HCT116 (cell line): ENCODE results near the gene ERLEC1. TPM values are rescaled to one million over a fixed set of nuclear protein-coding genes. Genes with fewer than 3 reads are reported as not detected.

Source experiments
- ATAC-seq: fragments of 200-7000 bp; cut with Tn5 transposase; 2 replicates; pipeline ENCODE4 v1.9.1; 2020; ENCODE audit warnings: mild to moderate bottlenecking, moderate library complexity
- BruUV-seq: library from RNA; stranded (reverse); fragments of 400-500 nt; replicated peaks from 2 replicates; lab custom pipeline; 2021; lab: Mats Ljungman, UMichigan
- CTCF ChIA-PET: fragments of 300-600 bp; sonication (Branson Sonifier 250); formaldehyde crosslinking; loops from one replicate; lab custom pipeline; 2021; ENCODE audit warnings: antibody characterized with exemption; lab: Charles Lee
- POLR2A ChIA-PET: fragments of 300-600, 350-600 bp; sonication (Branson Sonifier 250); formaldehyde crosslinking; loops from one replicate; lab custom pipeline; 2021; ENCODE audit warnings: antibody characterized with exemption; lab: Charles Lee
- RAD21 ChIA-PET, 2 experiments: fragments of 300-600 bp; sonication (Branson Sonifier 250); formaldehyde crosslinking; loops; one replicate each; lab custom pipeline; 2023; ENCODE audit warnings: low total read pairs in 2 of 2; ENCODE audit not compliant: uncharacterized antibody in 2 of 2, unreplicated experiment in 2 of 2, low non-redundant PET in 1 of 2; lab: Charles Lee
- DNase-seq: peaks from one replicate; pipeline ENCODE4 v3.0.0-alpha.2; 2010; ENCODE audit warnings: low read depth, low spot score
- H2AFZ ChIP-seq: fragments of 200-600 bp; shearing (Covaris generic), sonication (generic); 2 replicates; pipeline ENCODE4 v1.6.1; 2017; ENCODE audit warnings: low read depth, mixed run types, mixed read lengths, antibody characterized with exemption, low read length; ENCODE audit not compliant: poor library complexity, severe bottlenecking
- H3K27ac ChIP-seq: 2 replicates; pipeline ENCODE4 v1.5.1; 2012; ENCODE audit warnings: low read depth, low read length
- H3K27me3 ChIP-seq: fragments of 200-600 bp; sonication (generic); 2 replicates; pipeline ENCODE4 v1.6.1; 2016; ENCODE audit warnings: mixed run types, low read length, mixed read lengths; ENCODE audit not compliant: insufficient read depth
- H3K36me3 ChIP-seq, 2 experiments: fragments of 200-500 bp in 1 of 2; fragments of 200-600 bp in 1 of 2; sonication (Bioruptor generic) in 1 of 2; sonication (generic) in 1 of 2; 2 replicates each; pipeline versions ENCODE4 v1.5.1 to v1.6.1; 2014 to 2016; ENCODE audit warnings: low read length in 2 of 2, inconsistent platforms in 1 of 2, mixed read lengths in 1 of 2, mixed run types in 1 of 2; ENCODE audit not compliant: insufficient read depth in 2 of 2, control insufficient read depth in 1 of 2
- H3K4me1 ChIP-seq, 2 experiments: fragments of 200-600 bp in 1 of 2; sonication (generic) in 1 of 2; 2 replicates each; pipeline versions ENCODE4 v1.5.1 to v1.6.1; 2012 to 2017; ENCODE audit warnings: low read length in 2 of 2, inconsistent platforms in 1 of 2, mild to moderate bottlenecking in 1 of 2, mixed read lengths in 1 of 2, mixed run types in 1 of 2, moderate library complexity in 1 of 2; ENCODE audit not compliant: insufficient read depth in 2 of 2, control insufficient read depth in 1 of 2
- H3K4me2 ChIP-seq: fragments of 200-600 bp; sonication (generic); 2 replicates; pipeline ENCODE4 v1.6.1; 2017; ENCODE audit warnings: mixed run types, low read length, mixed read lengths
- H3K4me3 ChIP-seq, 2 experiments: fragments of 200-600 bp in 1 of 2; sonication (generic) in 1 of 2; replicated peaks in 1 of 2; 2 replicates each; pipeline ENCODE4 v1.5.1; 2011 to 2016; ENCODE audit warnings: low read length in 2 of 2, control low read depth in 1 of 2, low read depth in 1 of 2, mild to moderate bottlenecking in 1 of 2, mixed read lengths in 1 of 2, mixed run types in 1 of 2
- H3K79me2 ChIP-seq: fragments of 200-600 bp; sonication (generic); 2 replicates; pipeline ENCODE4 v1.6.1; 2017; ENCODE audit warnings: mild to moderate bottlenecking, mixed run types, low read length, moderate library complexity, mixed read lengths; ENCODE audit not compliant: insufficient read depth
- H3K9ac ChIP-seq: fragments of 200-600 bp; sonication (generic); 2 replicates; pipeline ENCODE4 v1.6.1; 2016; ENCODE audit warnings: low read length, mixed read lengths
- H3K9me2 ChIP-seq: fragments of 200-600 bp; sonication (generic), shearing (Covaris generic); 2 replicates; pipeline ENCODE4 v1.6.1; 2017; ENCODE audit warnings: mixed run types, mild to moderate bottlenecking, moderate library complexity; ENCODE audit not compliant: insufficient read depth
- H3K9me3 ChIP-seq, 2 experiments: fragments of 200-500 bp in 1 of 2; fragments of 200-600 bp in 1 of 2; sonication (Bioruptor generic) in 1 of 2; sonication (generic) in 1 of 2; 2 replicates each; pipeline ENCODE4 v1.6.1; 2014 to 2017; ENCODE audit warnings: low read length in 2 of 2, mixed read lengths in 2 of 2, inconsistent platforms in 1 of 2, low read depth in 1 of 2, mild to moderate bottlenecking in 1 of 2, mixed run types in 1 of 2, moderate library complexity in 1 of 2; ENCODE audit not compliant: control insufficient read depth in 1 of 2, insufficient read depth in 1 of 2
- H4K20me1 ChIP-seq: fragments of 200-600 bp; sonication (generic), shearing (Covaris generic); 2 replicates; pipeline ENCODE4 v1.6.1; 2017; ENCODE audit warnings: mixed run types, mild to moderate bottlenecking, moderate library complexity; ENCODE audit not compliant: insufficient read depth
- ELF1 ChIP-seq: IDR thresholded peaks from 2 replicates; pipeline ENCODE4 v1.6.1; 2012; ENCODE audit warnings: low read depth, borderline replicate concordance
- EZH2phosphoT487 ChIP-seq: fragments of 200-600 bp; IDR thresholded peaks from 2 replicates; pipeline ENCODE4 v1.6.1; 2018; ENCODE audit warnings: antibody characterized with exemption, borderline replicate concordance
- JUND ChIP-seq: IDR thresholded peaks from 2 replicates; pipeline ENCODE4 v1.6.1; 2012
- RAD21 ChIP-seq: IDR thresholded peaks from 2 replicates; pipeline ENCODE4 v1.6.1; 2012; ENCODE audit warnings: low read depth, mild to moderate bottlenecking
- REST ChIP-seq: IDR thresholded peaks from 2 replicates; pipeline ENCODE4 v1.6.1; 2012; ENCODE audit warnings: low read depth
- SIN3A ChIP-seq: IDR thresholded peaks from 2 replicates; pipeline ENCODE4 v1.6.1; 2012; ENCODE audit warnings: low read depth
- SRF ChIP-seq: IDR thresholded peaks from 2 replicates; pipeline ENCODE4 v1.6.1; 2012; ENCODE audit warnings: low read depth
- TCF7L2 ChIP-seq: IDR thresholded peaks from 2 replicates; pipeline ENCODE4 v1.7.0; 2011; ENCODE audit warnings: borderline replicate concordance, inconsistent platforms; ENCODE audit not compliant: insufficient read depth, insufficient read length; ENCODE audit errors: extremely low read depth
- YY1 ChIP-seq: IDR thresholded peaks from 2 replicates; pipeline ENCODE4 v1.6.1; 2011; ENCODE audit warnings: low read length, low read depth, moderate library complexity, mild to moderate bottlenecking; ENCODE audit not compliant: insufficient replicate concordance; ENCODE audit errors: extremely low read depth
- ZNF274 ChIP-seq: fragments of 200-500 bp; sonication (Bioruptor generic); IDR thresholded peaks from 2 replicates; pipeline ENCODE4 v1.6.1; 2014; ENCODE audit warnings: mild to moderate bottlenecking, low read depth, low read length, inconsistent platforms
- intact Hi-C: fragments of 100-400 bp; cut with micrococcal nuclease; formaldehyde crosslinking; loops from 2 replicates; pipeline ENCODE4 v1.10.0; 2022
- total RNA-seq: library from RNA; stranded (reverse); gene quantifications from one replicate; pipeline ENCODE4 v1.2.1, GENCODE V29; 2021; ENCODE audit not compliant: unreplicated experiment
- TF ChIP-seq, protein P1 (sequence below): IDR thresholded peaks from 2 replicates; pipeline ENCODE4 v1.6.1; 2012
- TF ChIP-seq, protein P2 (sequence below): IDR thresholded peaks from 2 replicates; pipeline ENCODE4 v1.6.1; 2011; ENCODE audit warnings: mild to moderate bottlenecking, low read length, moderate library complexity; ENCODE audit not compliant: insufficient replicate concordance; ENCODE audit errors: extremely low read depth
- TF ChIP-seq, protein P3 (sequence below): IDR thresholded peaks from 2 replicates; pipeline ENCODE4 v1.6.1; 2012

Gene ERLEC1
- total RNA-seq, 1 experiment from 2014 or later, result 26.9 TPM

DNA sequence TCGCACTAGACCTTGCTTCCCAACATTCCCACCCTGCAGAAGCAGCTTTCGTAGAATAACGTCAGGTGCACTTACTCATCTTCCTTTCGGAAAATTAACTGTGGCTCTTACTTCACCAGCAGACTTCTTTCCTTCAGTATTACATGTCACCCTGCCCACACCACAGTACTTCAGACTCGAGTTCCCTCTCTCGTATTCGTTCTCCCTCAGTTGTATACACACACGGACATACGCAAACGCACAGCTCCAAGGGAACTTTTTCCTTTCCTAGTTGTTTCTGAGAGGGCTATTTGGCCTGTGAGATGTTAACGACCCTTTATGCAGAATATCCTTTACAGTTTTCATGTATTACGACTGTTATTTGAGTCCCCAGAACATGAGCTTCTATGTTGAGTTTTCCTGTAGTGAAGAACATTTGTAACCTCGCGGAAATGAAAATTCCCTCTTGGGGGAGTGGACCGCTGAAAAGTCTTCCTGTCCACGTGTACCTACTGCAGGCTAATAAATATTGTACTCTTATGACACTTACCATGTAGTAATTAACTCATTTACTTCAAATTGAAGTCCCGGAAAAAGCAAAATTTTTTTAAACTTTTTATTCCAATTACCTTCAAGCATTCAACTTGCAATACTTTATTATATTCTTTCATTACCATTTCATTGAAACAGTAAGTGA, 908 bp downstream of the ERLEC1 start:
- TF ChIP-seq YY1, result no peak
- TF ChIP-seq, protein P1, sequence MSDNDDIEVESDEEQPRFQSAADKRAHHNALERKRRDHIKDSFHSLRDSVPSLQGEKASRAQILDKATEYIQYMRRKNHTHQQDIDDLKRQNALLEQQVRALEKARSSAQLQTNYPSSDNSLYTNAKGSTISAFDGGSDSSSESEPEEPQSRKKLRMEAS, result no peak
- no peak for TF ChIP-seq EZH2phosphoT487
- TF ChIP-seq SRF, result no peak
- TF ChIP-seq TCF7L2, result no peak
- no peak for TF ChIP-seq ELF1
- TF ChIP-seq JUND, result no peak
- no peak for TF ChIP-seq REST
- TF ChIP-seq RAD21, result no peak
- TF ChIP-seq SIN3A, result no peak
- no peak for TF ChIP-seq ZNF274
- TF ChIP-seq, protein P2, sequence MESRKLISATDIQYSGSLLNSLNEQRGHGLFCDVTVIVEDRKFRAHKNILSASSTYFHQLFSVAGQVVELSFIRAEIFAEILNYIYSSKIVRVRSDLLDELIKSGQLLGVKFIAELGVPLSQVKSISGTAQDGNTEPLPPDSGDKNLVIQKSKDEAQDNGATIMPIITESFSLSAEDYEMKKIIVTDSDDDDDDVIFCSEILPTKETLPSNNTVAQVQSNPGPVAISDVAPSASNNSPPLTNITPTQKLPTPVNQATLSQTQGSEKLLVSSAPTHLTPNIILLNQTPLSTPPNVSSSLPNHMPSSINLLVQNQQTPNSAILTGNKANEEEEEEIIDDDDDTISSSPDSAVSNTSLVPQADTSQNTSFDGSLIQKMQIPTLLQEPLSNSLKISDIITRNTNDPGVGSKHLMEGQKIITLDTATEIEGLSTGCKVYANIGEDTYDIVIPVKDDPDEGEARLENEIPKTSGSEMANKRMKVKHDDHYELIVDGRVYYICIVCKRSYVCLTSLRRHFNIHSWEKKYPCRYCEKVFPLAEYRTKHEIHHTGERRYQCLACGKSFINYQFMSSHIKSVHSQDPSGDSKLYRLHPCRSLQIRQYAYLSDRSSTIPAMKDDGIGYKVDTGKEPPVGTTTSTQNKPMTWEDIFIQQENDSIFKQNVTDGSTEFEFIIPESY, result no peak
- TF ChIP-seq, protein P3, sequence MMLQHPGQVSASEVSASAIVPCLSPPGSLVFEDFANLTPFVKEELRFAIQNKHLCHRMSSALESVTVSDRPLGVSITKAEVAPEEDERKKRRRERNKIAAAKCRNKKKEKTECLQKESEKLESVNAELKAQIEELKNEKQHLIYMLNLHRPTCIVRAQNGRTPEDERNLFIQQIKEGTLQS, result no peak
- peaks cover 84% of the 10 kb centered on the region for H3K79me2 ChIP-seq
- intact Hi-C loops, result no loop called here
- ChIA-PET CTCF (no interaction called here), RAD21 (no interaction called here), POLR2A (interaction anchor here (1.5 kb wide), 1 partner anchor 20 kb away, joined by 4 read pairs; the partner anchor contains the start of gene CHAC2)
- peak overlapping the region; percentile 67 for H3K27ac ChIP-seq
- BruUV-seq, result TSS peak; percentile 65
- peak overlapping the region; percentile 92 for H3K9ac ChIP-seq
- no peaks in the 10 kb centered on the region for H3K9me3 ChIP-seq
- no peaks in the 10 kb centered on the region for H3K27me3 ChIP-seq
- no peaks in the 10 kb centered on the region for H4K20me1 ChIP-seq
- no peaks in the 10 kb centered on the region for H3K36me3 ChIP-seq
- DNase-seq (no peak), ATAC-seq (peak; percentile 6; the same call in 1 of the 2 replicates)
- H3K4me3 ChIP-seq, result peak overlapping the region; percentile 64 to 100
- peak overlapping the region; percentile 83 for H3K4me2 ChIP-seq
- H3K4me1 ChIP-seq, result peaks cover 9 to 21% of the 10 kb centered on the region in 2 experiments; a peak in 3 of 4 replicates
- no peak overlapping the region for H2AFZ ChIP-seq
- H3K9me2 ChIP-seq, result no peaks in the 10 kb centered on the region
